HepG2 (cell line): ENCODE results near the gene SLC26A4. TPM values are rescaled to one million over a fixed set of nuclear protein-coding genes. Genes with fewer than 3 reads are reported as not detected.

ENCODE experiments used
- ATAC-seq: fragments of 200-7000 bp; cut with Tn5 transposase; 3 replicates; pipeline ENCODE4 v1.9.1; 2020; ENCODE audit warnings: mild to moderate bottlenecking, moderate library complexity
- BruUV-seq: library from RNA; stranded (reverse); fragments of 400-500 nt; replicated peaks from 2 replicates; lab custom pipeline; 2021; lab: Mats Ljungman, UMichigan
- CTCF ChIA-PET: fragments of 300-600 bp; formaldehyde crosslinking; extraction: SDS; loops from one replicate; lab custom pipeline; 2021; ENCODE audit warnings: low total read pairs, inconsistent platforms, low intra/inter-chr PET ratio; lab: Yijun Ruan, JAX
- POLR2A ChIA-PET: fragments of 350-600 bp; sonication (Branson Sonifier 250); formaldehyde crosslinking; loops from one replicate; lab custom pipeline; 2020; ENCODE audit warnings: antibody characterized with exemption, inconsistent platforms; lab: Yijun Ruan, JAX
- DNase-seq: peaks from one replicate; pipeline ENCODE4 v3.0.0-alpha.2; 2015; ENCODE audit warnings: low spot score
- FAIRE-seq: peaks from 3 replicates; lab custom pipeline; 2011; peaks lifted over from hg19 to GRCh38; lab: Jason Lieb, UNC
- H2AFZ ChIP-seq: one replicate; pipeline ENCODE4 v1.6.1; 2011; ENCODE audit warnings: low read length, inconsistent platforms
- H3K27ac ChIP-seq: fragments of 300-600 bp; 3 replicates; pipeline ENCODE4 v1.8.0; 2011; ENCODE audit warnings: mixed run types, mild to moderate bottlenecking, mixed read lengths, low read length, inconsistent platforms; ENCODE audit not compliant: insufficient read depth; ENCODE audit errors: extremely low read length
- H3K27me3 ChIP-seq, 2 experiments: fragments of 200-600 bp in 1 of 2; 2 replicates in 1 of 2; 3 replicates in 1 of 2; pipeline versions ENCODE4 v1.6.0 to v1.8.0; 2011; ENCODE audit warnings: low read length in 2 of 2, mild to moderate bottlenecking in 2 of 2, moderate library complexity in 2 of 2, inconsistent platforms in 1 of 2; ENCODE audit not compliant: insufficient read depth in 2 of 2, control insufficient read depth in 1 of 2
- H3K36me3 ChIP-seq, 2 experiments: fragments of 200-600 bp in 1 of 2; replicated peaks in 1 of 2; 2 replicates in 1 of 2; 3 replicates in 1 of 2; pipeline versions ENCODE4 v1.5.1 to v1.8.0; 2011; ENCODE audit warnings: low read length in 2 of 2, inconsistent platforms in 1 of 2; ENCODE audit not compliant: insufficient read depth in 2 of 2, control insufficient read depth in 1 of 2
- H3K4me1 ChIP-seq: 2 replicates; pipeline ENCODE4 v1.5.1; 2012; ENCODE audit warnings: low read length, inconsistent platforms; ENCODE audit not compliant: insufficient read depth
- H3K4me2 ChIP-seq: 2 replicates; pipeline ENCODE4 v1.6.0; 2011; ENCODE audit warnings: low read depth, low read length, inconsistent platforms
- H3K4me3 ChIP-seq, 3 experiments: fragments of 200-600 bp in 1 of 3; sonication (generic), shearing (Covaris generic) in 1 of 3; replicated peaks in 1 of 3; 2 replicates each; pipeline ENCODE4 v1.5.1; 2011 to 2016; ENCODE audit warnings: low read length in 3 of 3, inconsistent platforms in 2 of 3, low read depth in 2 of 3, mild to moderate bottlenecking in 2 of 3, control low read depth in 1 of 3, mixed read lengths in 1 of 3; ENCODE audit not compliant: insufficient read depth in 1 of 3
- H3K79me2 ChIP-seq: one replicate; pipeline ENCODE4 v1.6.1; 2011; ENCODE audit warnings: low read length, inconsistent platforms; ENCODE audit not compliant: insufficient read depth
- H3K9ac ChIP-seq: 2 replicates; pipeline ENCODE4 v1.6.0; 2011; ENCODE audit warnings: mild to moderate bottlenecking, low read depth, low read length, inconsistent platforms; ENCODE audit not compliant: insufficient read depth
- H3K9me3 ChIP-seq: 2 replicates; pipeline ENCODE4 v1.5.1; 2012; ENCODE audit warnings: mild to moderate bottlenecking, low read length
- H4K20me1 ChIP-seq: 2 replicates; pipeline ENCODE4 v1.6.0; 2011; ENCODE audit warnings: inconsistent platforms, mild to moderate bottlenecking, low read length, moderate library complexity; ENCODE audit not compliant: insufficient read depth
- DMTF1 ChIP-seq: sonication (generic); formaldehyde crosslinking; IDR thresholded peaks from 2 replicates; pipeline ENCODE4 v1.4.0; 2020; ENCODE audit warnings: mild to moderate bottlenecking, missing genetic modification reagents
- KMT2A ChIP-seq: sonication (generic); formaldehyde crosslinking; IDR thresholded peaks from 2 replicates; pipeline ENCODE4 v1.4.0; 2020; ENCODE audit warnings: missing genetic modification reagents
- MZF1 ChIP-seq: sonication (generic); formaldehyde crosslinking; IDR thresholded peaks from 2 replicates; pipeline ENCODE4 v1.8.1; 2023; ENCODE audit warnings: mild to moderate bottlenecking, missing genetic modification reagents, borderline replicate concordance
- REXO4 ChIP-seq: sonication (generic); formaldehyde crosslinking; IDR thresholded peaks from 2 replicates; pipeline ENCODE4 v1.8.0; 2022; ENCODE audit warnings: missing genetic modification reagents, mild to moderate bottlenecking, borderline replicate concordance
- RXRA ChIP-seq: sonication (generic); formaldehyde crosslinking; IDR thresholded peaks from 2 replicates; pipeline ENCODE4 v1.5.1; 2020; ENCODE audit warnings: missing genetic modification reagents
- SOX6 ChIP-seq, 2 experiments: fragments of 450-650 bp in 1 of 2; sonication (generic) in 1 of 2; formaldehyde crosslinking in 1 of 2; IDR thresholded peaks; 2 replicates each; pipeline versions ENCODE4 v1.4.0 to v1.6.1; 2017 to 2020; ENCODE audit warnings: antibody characterized with exemption in 1 of 2, mild to moderate bottlenecking in 1 of 2, missing genetic modification reagents in 1 of 2
- TEAD2 ChIP-seq: sonication (generic); formaldehyde crosslinking; IDR thresholded peaks from 2 replicates; pipeline ENCODE4 v1.9.0; 2021; ENCODE audit warnings: missing genetic modification reagents
- ZNF205 ChIP-seq: IDR thresholded peaks from 2 replicates; pipeline ENCODE4 v1.6.1; 2018; ENCODE audit warnings: missing biosample characterization, missing genetic modification reagents
- ZNF44 ChIP-seq: sonication (generic); formaldehyde crosslinking; IDR thresholded peaks from 2 replicates; pipeline ENCODE4 v1.5.1; 2020; ENCODE audit warnings: mild to moderate bottlenecking, missing genetic modification reagents
- ZNF605 ChIP-seq: sonication (generic); formaldehyde crosslinking; IDR thresholded peaks from 2 replicates; pipeline ENCODE4 v1.8.0; 2022; ENCODE audit warnings: mild to moderate bottlenecking, missing genetic modification reagents
- ZNF660 ChIP-seq: sonication (generic); formaldehyde crosslinking; IDR thresholded peaks from 2 replicates; pipeline ENCODE4 v1.5.1; 2020; ENCODE audit warnings: mild to moderate bottlenecking, low read depth, missing genetic modification reagents, borderline replicate concordance
- ZNF672 ChIP-seq: sonication (generic); formaldehyde crosslinking; IDR thresholded peaks from 2 replicates; pipeline ENCODE4 v1.8.1; 2022; ENCODE audit warnings: missing genetic modification reagents
- ZNF782 ChIP-seq: sonication (generic); formaldehyde crosslinking; IDR thresholded peaks from 2 replicates; pipeline ENCODE4 v1.4.0; 2020; ENCODE audit warnings: missing genetic modification reagents, mild to moderate bottlenecking, borderline replicate concordance
- ZSCAN30 ChIP-seq: sonication (generic); formaldehyde crosslinking; IDR thresholded peaks from 2 replicates; pipeline ENCODE4 v1.5.0; 2020; ENCODE audit warnings: mild to moderate bottlenecking, missing genetic modification reagents
- WGBS: methylation state at CpG from one replicate; pipeline ENCODE4 v1.1.6; 2017; ENCODE audit warnings: low lambda C conversion rate; 5-methylcytosine and 5-hydroxymethylcytosine counted together
- in situ Hi-C: cut with HindIII; loops from 2 replicates; pipeline ENCODE4 v1.10.0; 2017; ENCODE audit warnings: low pct_unique_long_range_greater_than_20kb; ENCODE audit not compliant: extremely low pct_ligation_motif_present
- intact Hi-C: fragments of 100-400 bp; cut with micrococcal nuclease; formaldehyde crosslinking; loops from one replicate; pipeline ENCODE4 v1.10.0; 2022; ENCODE audit not compliant: unreplicated experiment
- polyA plus RNA-seq, 8 experiments: library from polyadenylated mRNA; depleted of rRNA in 3 of 8; stranded (reverse) in 7 of 8; unstranded in 1 of 8; fragments of >200 nt; fragmentation: Illumina TruSeq in 4 of 8; extraction: Trizol in 4 of 8; gene quantifications; 2 replicates each; pipeline versions ENCODE4 v1.2.1 to v1.2.3, GENCODE V29; 2011 to 2016; ENCODE audit warnings: low read depth in 4 of 8, missing spikeins in 1 of 8, mixed read lengths in 1 of 8; ENCODE audit not compliant: insufficient read depth in 1 of 8
- total RNA-seq, 5 experiments: library from RNA; depleted of rRNA; stranded (reverse); fragments of >200 nt; fragmentation: Illumina TruSeq; extraction: Trizol; gene quantifications; 2 replicates each; pipeline ENCODE4 v1.2.3, GENCODE V29; 2016; ENCODE audit warnings: low read depth in 1 of 5

SLC26A4 gene
- total and polyA plus RNA-seq, 2 of the 13 experiments (the other 11 are each of a cell fraction or from before 2014, with no cell fraction given): 0.08 to 0.11 TPM

GRCh38 chr7:107694386-107694785 is 33.8 kb downstream of the SLC26A4 start (continued):
- no peak for TF ChIP-seq ZNF782 (CRISPR knock-in tag)
- no peak for TF ChIP-seq ZNF660
- TF ChIP-seq SOX6 (IDR thresholded peaks at IDR 0.05): no peak
- no peak for TF ChIP-seq SOX6 (CRISPR knock-in tag; IDR thresholded peaks at IDR 0.05)
- no peak for TF ChIP-seq RXRA
- no peak for TF ChIP-seq ZNF205 (CRISPR knock-in tag)
- TF ChIP-seq ZSCAN30 (CRISPR knock-in tag): no peak
- TF ChIP-seq MZF1: no peak
- TF ChIP-seq ZNF605 (CRISPR knock-in tag): no peak

- FAIRE-seq (no peak), DNase-seq (no peak), ATAC-seq (no peak)
- Histone ChIP-seq H3K4me2 (no peak overlapping the region), H3K4me3 (no peak overlapping the region), H2AFZ (no peak overlapping the region), H3K36me3 (no peaks in the 10 kb centered on the region), H3K9ac (no peak overlapping the region), H4K20me1 (no peaks in the 10 kb centered on the region), H3K79me2 (no peaks in the 10 kb centered on the region), H3K27me3 (peaks cover 0 to 20% of the 10 kb centered on the region in 2 experiments; a peak in 4 of 5 replicates), H3K27ac (no peak overlapping the region), H3K4me1 (no peaks in the 10 kb centered on the region), H3K9me3 (no peaks in the 10 kb centered on the region)
- no peak for TF ChIP-seq KMT2A (CRISPR knock-in tag)
- TF ChIP-seq DMTF1 (CRISPR knock-in tag): no peak
- no peak for TF ChIP-seq TEAD2
- no peak for TF ChIP-seq ZNF44
- TF ChIP-seq REXO4 (CRISPR knock-in tag): no peak
- no peak for TF ChIP-seq ZNF672 (CRISPR knock-in tag)
- WGBS: 25% methylated on average over 4 of the region's 4 CpGs
- ChIA-PET POLR2A (no interaction called here), CTCF (no interaction called here)
- in situ Hi-C loops: no loop called here
- no TSS peak for BruUV-seq
- intact Hi-C loops: no loop called here
These were observed 35.8 kb downstream of the SLC26A4 start for GRCh38 chr7:107696330-107696946.
